ENCODE measurements around the gene TFCP2L1.
"Not testable (repeated sequence)": the region's sequence is repeated elsewhere in the genome, so short reads cannot be mapped to it uniquely, and the experiment has no call there.

Gene TFCP2L1

GRCh38 chr2:121239969-121240368, 45.0 kb downstream of the TFCP2L1 start:
- DNase-seq, result no peak

- DNase-seq, result no peak
These were observed 45.5 kb downstream of the TFCP2L1 start for GRCh38 chr2:121239471-121239870.

- no peak for DNase-seq
These were observed 46.2 kb downstream of the TFCP2L1 start for GRCh38 chr2:121238828-121239227.

- DNase-seq, result no peak
These were observed 46.9 kb downstream of the TFCP2L1 start for GRCh38 chr2:121237980-121238665.

- DNase-seq, result no peak
These were observed 47.5 kb downstream of the TFCP2L1 start for GRCh38 chr2:121237336-121237979.

- DNase-seq, result no peak
These were observed 48.3 kb downstream of the TFCP2L1 start for GRCh38 chr2:121236650-121237180.

- DNase-seq, result no peak
These were observed 48.8 kb downstream of the TFCP2L1 start for GRCh38 chr2:121236101-121236640.

- no peak for DNase-seq
These were observed 49.5 kb downstream of the TFCP2L1 start for GRCh38 chr2:121235542-121235941.

- DNase-seq, result no peak
These were observed 50.2 kb downstream of the TFCP2L1 start for GRCh38 chr2:121234791-121235190.

GRCh38 chr2:121234144-121234543, 50.9 kb downstream of the TFCP2L1 start:
- no peak for DNase-seq

- no peak for DNase-seq
These were observed 51.4 kb downstream of the TFCP2L1 start for GRCh38 chr2:121233486-121234110.

- DNase-seq, result no peak
These were observed 52.3 kb downstream of the TFCP2L1 start for GRCh38 chr2:121232626-121233265.

GRCh38 chr2:121231385-121232000, 53.5 kb downstream of the TFCP2L1 start:
- DNase-seq, result no peak

- no peak for DNase-seq
These were observed 56.5 kb downstream of the TFCP2L1 start for GRCh38 chr2:121228521-121228920.

- DNase-seq, result not testable (repeated sequence)
These were observed 57.4 kb downstream of the TFCP2L1 start for GRCh38 chr2:121227381-121228144.

- not testable (repeated sequence) for DNase-seq
These were observed 59.3 kb downstream of the TFCP2L1 start for GRCh38 chr2:121225681-121226080.

GRCh38 chr2:121220995-121221394, 64.0 kb downstream of the TFCP2L1 start:
- DNase-seq, result no peak

- no peak for DNase-seq
These were observed 65.1 kb downstream of the TFCP2L1 start for GRCh38 chr2:121219866-121220265.

GRCh38 chr2:121218386-121218938, 66.5 kb downstream of the TFCP2L1 start:
- no peak for DNase-seq

GRCh38 chr2:121217627-121218026, 67.4 kb downstream of the TFCP2L1 start:
- DNase-seq, result no peak

- DNase-seq, result no peak
These were observed 70.7 kb downstream of the TFCP2L1 start for GRCh38 chr2:121214296-121214695.

- DNase-seq, result no peak
These were observed 71.6 kb downstream of the TFCP2L1 start for GRCh38 chr2:121213386-121213785.

Data from stimulated activated CD4-positive, alpha-beta T cell treated with anti-CD3 and anti-CD28 coated beads, Interleukin-12 subunit alpha, Interleukin-12 subunit beta, amount 100 ng/mL, for 4 hours (primary cell).